Hindlimb muscle (tissue), 1 donor: ENCODE results near the gene TAMM41. TPM values are rescaled to one million over a fixed set of nuclear protein-coding genes. Genes with fewer than 3 reads are reported as not detected.
"Not testable (repeated sequence)": the region's sequence is repeated elsewhere in the genome, so short reads cannot be mapped to it uniquely, and the experiment has no call there.

Experiments
- DNase-seq: peaks from one replicate; pipeline ENCODE4 v3.0.0-alpha.2; 2013
- polyA plus RNA-seq: library from polyadenylated mRNA; unstranded; fragments of 120-200 nt; gene quantifications from one replicate; pipeline ENCODE4 v1.2.1, GENCODE V29; 2013; ENCODE audit not compliant: insufficient read length

The TAMM41 gene
- 17.4 TPM for polyA plus RNA-seq

DNA sequence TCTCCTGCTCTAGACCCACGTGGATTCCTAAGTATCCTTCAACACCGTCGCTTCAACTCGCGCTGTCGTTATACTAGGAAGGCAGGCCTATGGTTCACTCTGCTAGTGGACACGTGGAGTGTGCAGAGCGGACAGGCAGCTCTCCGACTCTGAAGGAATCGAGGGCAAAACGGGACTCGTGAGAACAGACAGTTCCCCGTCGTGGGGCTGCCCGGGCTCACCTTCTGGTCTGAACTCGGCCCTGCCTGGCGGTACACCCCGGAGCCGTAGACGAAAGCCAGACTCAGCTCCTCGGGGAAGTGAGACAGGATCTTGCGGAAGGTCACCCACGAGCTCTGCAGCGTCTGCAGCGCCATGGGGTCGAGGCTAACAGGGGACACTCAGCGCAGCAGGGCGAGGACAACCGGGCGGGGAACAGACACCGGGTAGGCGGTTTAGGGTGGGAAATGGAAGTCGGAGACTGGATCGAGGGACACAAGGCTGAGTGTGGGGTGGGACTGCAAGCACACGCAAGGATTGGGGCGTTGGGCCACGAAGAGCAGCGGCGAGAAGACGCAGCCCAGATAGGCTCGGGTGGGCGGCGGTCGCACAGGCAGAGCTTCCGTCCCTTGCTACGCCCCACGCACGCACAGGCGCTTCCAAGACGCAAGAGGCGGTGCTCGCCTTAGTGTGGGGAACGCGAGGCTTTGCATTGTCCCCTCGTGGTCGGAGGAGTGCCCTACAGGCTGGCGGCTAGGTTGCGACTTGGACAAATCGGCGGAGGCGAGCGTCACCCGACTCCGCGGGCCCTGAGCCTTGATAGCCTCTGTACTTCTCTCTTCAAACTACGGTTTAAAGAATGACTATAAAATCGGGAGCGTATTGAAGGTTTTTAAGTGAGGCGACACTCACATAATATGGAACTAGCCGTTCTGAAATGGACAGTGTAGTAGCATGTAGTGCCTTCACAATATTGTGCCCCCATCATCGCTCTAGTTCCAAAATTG, at the start of gene TAMM41:
TAMM41 (minus strand) TSS at position 605 of the 986 bp plus-strand sequence; CDS start at position 356, 249 bp downstream.
- DNase-seq: peak; percentile 89

- DNase-seq: no peak
Measured at GRCh38 chr3:11878837-11879236, 32.2 kb upstream of the TAMM41 start.

DNA sequence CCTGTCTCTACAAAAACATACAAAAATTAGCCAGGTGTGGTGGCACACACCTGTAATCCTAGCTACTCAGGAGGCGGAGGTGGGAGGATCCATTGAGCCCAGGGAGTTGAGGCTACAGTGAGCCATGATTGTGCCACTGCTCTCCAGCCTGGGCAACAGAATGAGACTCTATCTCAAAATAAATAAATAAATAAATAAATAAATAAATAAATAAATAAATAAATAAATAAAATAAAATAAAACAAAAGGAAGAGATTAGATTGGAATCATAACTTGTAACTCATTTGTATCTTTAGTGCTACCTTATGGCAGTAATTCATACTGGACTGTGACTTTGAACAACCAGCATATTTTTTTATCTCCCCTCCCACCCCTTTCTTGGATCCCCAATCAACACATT, 28.0 kb upstream of the TAMM41 start:
- not testable (repeated sequence) for DNase-seq

- not testable (repeated sequence) for DNase-seq
Measured at GRCh38 chr3:11863739-11864138, 17.1 kb upstream of the TAMM41 start.

DNA sequence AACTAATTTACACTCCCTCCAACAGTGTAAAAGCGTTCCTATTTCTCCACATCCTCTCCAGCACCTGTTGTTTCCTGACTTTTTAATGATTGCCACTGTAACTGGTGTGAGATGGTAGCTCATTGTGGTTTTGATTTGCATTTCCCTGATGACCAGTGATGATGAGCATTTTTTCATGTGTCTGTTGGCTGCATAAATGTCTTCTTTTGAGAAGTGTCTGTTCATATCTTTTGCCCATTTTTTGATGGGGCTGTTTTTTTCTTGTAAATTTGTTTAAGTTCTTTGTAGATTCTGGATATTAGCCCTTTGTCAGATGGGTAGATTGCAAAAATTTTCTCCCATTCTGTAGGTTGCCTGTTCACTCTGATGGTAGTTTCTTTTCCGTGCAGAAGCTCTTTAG, 15.9 kb upstream of the TAMM41 start:
- DNase-seq: not testable (repeated sequence)

DNA sequence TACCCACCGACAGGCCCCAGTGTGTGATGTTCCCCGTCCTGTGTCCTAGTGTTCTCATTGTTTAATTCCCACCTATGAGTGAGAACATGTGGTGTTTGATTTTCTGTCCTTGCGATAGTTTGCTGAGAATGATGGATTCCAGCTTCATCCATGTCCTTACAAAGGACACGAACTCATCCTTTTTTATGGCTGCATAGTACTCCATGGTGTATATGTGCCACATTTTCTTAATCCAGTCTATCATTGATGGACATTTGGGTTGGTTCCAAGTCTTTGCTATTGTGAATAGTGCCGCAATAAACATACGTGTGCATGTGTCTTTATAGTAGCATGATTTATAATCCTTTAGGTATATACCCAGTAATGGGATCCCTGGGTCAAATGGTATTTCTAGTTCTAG, 15.5 kb upstream of the TAMM41 start:
- not testable (repeated sequence) for DNase-seq

GRCh38 chr3:11860213-11860612, 13.5 kb upstream of the TAMM41 start:
- DNase-seq: not testable (repeated sequence)

GRCh38 chr3:11853450-11853849, 6.8 kb upstream of the TAMM41 start:
- no peak for DNase-seq

DNA sequence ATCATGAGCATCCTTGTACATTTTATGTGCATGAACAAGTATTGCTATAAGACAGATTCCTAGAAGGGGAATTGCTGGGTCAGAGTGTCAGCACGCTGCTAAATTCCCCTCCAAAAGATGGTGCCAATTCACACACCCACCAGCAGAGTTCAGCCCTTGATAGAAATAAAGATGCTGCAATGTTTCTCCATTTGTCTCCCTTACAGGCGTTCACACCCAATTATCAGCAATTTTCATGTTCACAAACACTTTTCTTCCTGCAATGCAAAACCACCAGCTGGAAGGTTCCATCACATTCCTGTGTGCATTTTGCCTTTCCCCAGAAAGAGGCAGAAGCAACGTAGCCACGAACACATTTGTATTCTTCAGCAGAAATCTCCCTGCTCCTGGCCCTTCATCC, 3.3 kb upstream of the TAMM41 start:
- DNase-seq: no peak

- no peak for DNase-seq
Measured at GRCh38 chr3:11847607-11848006, 922 bp upstream of the TAMM41 start.

- no peak for DNase-seq
Measured at GRCh38 chr3:11845651-11846050, 1.0 kb downstream of the TAMM41 start.

- DNase-seq: no peak
Measured at GRCh38 chr3:11844891-11845290, 1.8 kb downstream of the TAMM41 start.

DNA sequence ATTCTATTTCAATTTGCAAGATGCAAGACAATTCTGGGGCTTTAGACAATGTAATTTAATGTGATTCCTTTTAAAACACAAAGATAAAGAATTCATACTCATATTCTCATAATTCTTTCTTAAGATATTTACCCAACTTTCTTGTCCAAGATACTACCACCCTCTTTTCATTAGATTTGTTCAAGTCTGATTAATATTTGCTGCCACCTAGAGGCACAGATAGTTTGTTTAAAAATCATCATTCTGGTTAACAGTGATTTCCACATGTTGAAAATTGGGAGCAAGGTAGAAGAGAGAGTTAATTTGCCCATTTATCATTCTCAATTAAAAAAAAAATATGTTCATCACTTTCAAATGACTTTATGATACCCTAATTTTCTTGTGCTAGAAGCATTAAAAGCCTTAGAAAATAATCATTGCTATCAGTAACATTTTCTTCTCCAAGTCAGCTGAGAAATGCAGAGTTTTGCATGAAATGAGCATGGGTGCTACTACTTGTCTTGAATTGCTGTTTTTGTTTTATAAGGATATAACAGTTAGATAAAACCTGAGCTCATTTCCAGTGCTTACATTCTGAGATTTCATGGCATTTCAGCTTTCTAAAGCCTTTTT, 11.6 kb downstream of the TAMM41 start:
- peak; percentile 23 for DNase-seq

GRCh38 chr3:11832981-11833905, 13.4 kb downstream of the TAMM41 start:
- DNase-seq: no peak

DNA sequence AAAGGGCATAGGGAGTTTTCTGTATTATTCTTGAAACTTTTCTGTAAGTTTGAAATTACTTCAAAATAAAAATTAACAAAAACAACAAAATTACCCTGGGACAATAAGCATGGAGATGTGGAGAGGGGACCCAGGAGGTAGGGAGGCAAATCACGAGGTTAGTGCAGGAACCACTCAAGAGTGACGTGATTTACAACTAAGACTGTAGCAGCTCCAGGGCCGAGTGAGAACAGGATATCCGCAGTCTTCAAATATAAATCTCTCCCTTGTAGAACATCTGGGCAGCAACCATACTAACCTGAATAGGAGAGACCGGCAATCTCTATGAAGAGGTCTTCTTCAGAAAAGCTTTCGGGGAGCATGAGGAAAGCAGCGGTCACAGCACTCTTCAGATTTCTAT, 17.3 kb downstream of the TAMM41 start:
- DNase-seq: no peak

DNA sequence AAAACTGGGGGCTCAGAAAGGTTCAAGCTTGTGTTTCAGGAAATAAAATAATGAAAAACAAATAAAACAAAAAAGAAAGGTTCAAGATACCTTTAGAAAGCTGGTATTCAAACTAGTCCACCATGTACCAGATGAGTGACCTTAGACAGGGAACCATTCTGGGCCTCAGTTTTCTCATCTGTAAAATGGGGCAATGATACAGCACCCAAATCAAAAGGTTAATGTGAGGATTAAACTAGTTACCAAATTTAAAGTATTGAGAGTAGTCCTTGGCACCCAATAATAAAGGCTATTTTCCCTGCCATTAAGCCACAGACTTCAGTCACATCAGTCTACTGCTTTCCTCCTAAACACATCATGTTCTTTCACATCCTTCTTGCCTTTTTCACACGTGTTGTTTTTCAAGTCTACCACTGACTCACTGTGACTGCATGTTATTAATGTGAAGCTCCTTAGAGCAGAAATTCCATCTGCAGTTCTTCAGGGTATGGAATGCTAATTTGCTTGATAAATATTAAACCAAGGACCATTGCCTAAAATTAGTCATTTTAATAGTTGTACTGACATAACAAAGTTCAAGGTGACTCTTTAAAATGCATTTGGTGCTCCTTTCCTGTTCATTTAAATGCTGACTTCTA, 19.9 kb downstream of the TAMM41 start:
- no peak for DNase-seq

- DNase-seq: no peak
Measured at GRCh38 chr3:11825301-11825700, 21.4 kb downstream of the TAMM41 start.

GRCh38 chr3:11820531-11821041, 26.1 kb downstream of the TAMM41 start:
- no peak for DNase-seq

- DNase-seq: no peak
Measured at GRCh38 chr3:11819146-11819689, 27.5 kb downstream of the TAMM41 start.

DNA sequence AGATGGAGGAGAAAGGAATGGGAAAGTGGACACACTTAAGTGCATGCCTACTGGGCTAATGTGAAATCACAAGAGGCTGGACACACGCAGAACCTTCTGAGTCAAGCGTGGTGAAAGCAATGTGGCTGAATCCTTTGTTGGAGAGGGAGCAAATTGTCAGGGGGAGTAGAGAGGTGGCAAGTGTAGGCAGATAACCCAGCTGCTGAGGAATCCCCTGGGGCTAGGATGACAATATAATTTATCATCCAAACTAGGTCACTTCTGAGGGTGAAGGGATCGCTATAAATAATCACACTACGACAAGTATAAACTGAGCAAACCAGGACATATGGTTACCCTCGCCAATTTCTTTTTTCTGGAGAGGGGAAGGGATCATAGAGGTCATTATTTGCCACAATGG, 28.7 kb downstream of the TAMM41 start:
- DNase-seq: no peak

- DNase-seq: no peak
Measured at GRCh38 chr3:11815111-11815510, 31.6 kb downstream of the TAMM41 start.

DNA sequence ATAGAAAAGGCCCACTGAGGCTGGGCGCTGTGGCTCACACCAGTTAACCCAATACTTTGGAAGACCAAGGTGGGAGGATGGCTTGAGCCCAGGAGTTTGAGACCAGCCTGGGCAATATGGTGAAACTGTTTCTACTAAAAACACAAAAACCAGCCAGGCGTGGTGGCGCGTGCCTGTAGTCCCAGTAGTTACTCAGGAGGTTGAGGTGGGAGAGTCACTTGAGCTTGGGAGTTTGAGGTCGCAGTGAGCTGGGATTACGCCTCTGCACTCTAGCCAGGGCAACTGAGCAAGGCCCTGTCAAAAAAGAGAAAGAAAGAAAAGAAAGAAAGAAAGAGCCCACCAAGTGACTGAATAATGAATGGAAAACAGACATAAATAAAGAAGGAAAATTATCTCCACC, 32.0 kb downstream of the TAMM41 start:
- DNase-seq: no peak
